ENCODE results near the gene ALDH1L2.

DNA sequence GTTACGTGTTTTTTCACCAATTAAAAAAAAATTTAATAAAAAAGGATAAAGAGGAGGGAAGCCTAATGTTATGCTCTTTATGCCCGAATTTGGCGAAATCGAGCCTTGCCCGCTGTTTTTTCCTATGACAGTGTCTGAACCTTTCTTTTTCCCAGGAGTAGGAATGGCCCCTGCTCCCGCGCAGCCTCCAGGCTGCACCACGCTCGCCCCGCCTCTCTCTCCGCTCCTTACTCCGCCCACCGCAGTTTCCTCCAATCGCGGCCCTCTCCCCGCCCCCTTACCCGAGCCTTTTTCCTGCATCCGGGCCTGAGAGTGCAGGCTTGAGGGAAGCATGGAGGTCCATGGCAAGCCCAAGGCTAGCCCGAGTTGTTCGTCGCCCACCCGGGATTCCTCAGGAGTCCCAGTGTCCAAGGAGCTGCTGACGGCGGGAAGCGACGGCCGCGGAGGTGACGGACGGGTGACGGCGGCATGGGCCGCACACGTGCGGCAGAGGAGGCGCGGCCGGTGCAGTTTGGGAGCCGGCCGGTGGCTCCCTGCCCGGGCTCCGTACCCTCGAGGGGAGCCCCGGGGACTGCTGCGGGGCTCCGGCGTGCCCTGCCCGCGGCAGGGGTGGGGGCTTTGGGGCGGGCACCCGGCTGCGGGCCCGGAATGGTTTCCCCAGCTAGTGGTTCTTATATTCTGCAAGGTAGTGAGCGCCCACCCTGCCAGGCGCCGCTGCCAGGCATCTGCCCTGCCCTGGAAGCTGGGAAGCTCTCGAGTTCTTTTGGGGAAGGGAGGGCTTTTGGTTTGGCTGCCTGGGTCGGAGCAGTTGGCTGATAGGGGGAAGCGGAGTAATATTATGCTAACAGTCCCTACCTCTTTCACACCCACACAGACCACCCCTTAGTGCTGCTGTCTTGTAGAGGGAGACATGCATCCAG is 98.0 kb downstream of the ALDH1L2 start, which contains the start of gene NOPCHAP1:
- TF ChIP-seq GATA2 (IDR thresholded peaks at IDR 0.05; ENCODE audit: low read depth, low read length) (no peak), GATA3 (IDR thresholded peaks at IDR 0.05; ENCODE audit: low read depth, low read length) (no peak)

Data from SH-SY5Y (cell line).